Stimulated activated CD4-positive, alpha-beta T cell treated with anti-CD3 and anti-CD28 coated beads, Interleukin-15, amount 100 ng/mL, for 48 hours (primary cell): ENCODE measurements around the gene HAUS7.

ENCODE experiments used
- DNase-seq, 2 donors: peaks; one replicate each; pipeline ENCODE4 v3.0.0-alpha.2; 2020; ENCODE audit warnings: low read depth in 2 of 2

Gene HAUS7

GRCh38 chrX:153456161-153456560 is 14.2 kb downstream of the HAUS7 start:
- no peak for DNase-seq

GRCh38 chrX:153455571-153455970 is 14.8 kb downstream of the HAUS7 start:
- no peak for DNase-seq

GRCh38 chrX:153454901-153455550 is 15.3 kb downstream of the HAUS7 start:
- DNase-seq: no peak

GRCh38 chrX:153450949-153451277 is 19.5 kb downstream of the HAUS7 start:
- no peak for DNase-seq

GRCh38 chrX:153450114-153450948 is 20.0 kb downstream of the HAUS7 start:
- no peak for DNase-seq

- DNase-seq: no peak
Measured at GRCh38 chrX:153449368-153450113, 20.8 kb downstream of the HAUS7 start.

GRCh38 chrX:153448556-153449367 is 21.6 kb downstream of the HAUS7 start:
- no peak for DNase-seq

- no peak for DNase-seq
Measured at GRCh38 chrX:153447581-153447960, 22.8 kb downstream of the HAUS7 start.

GRCh38 chrX:153446950-153447580 is 23.3 kb downstream of the HAUS7 start:
- no peak for DNase-seq

GRCh38 chrX:153446636-153446936 is 23.8 kb downstream of the HAUS7 start:
- DNase-seq: no peak

GRCh38 chrX:153445856-153446635 is 24.3 kb downstream of the HAUS7 start, which contains the start of gene TREX2:
TSS of gene TREX2 (minus strand) at chrX:153446056. CDS start at chrX:153445430, 626 bp downstream.
- no peak for DNase-seq

- no peak for DNase-seq
Measured at GRCh38 chrX:153445106-153445855, 25.1 kb downstream of the HAUS7 start.

GRCh38 chrX:153444333-153445011 is 25.9 kb downstream of the HAUS7 start:
- DNase-seq: no peak

GRCh38 chrX:153443476-153444332 is 26.7 kb downstream of the HAUS7 start:
- no peak for DNase-seq

- no peak for DNase-seq
Measured at GRCh38 chrX:153442463-153442862, 27.9 kb downstream of the HAUS7 start.

- no peak for DNase-seq
Measured at GRCh38 chrX:153441981-153442380, 28.4 kb downstream of the HAUS7 start.

- DNase-seq: no peak
Measured at GRCh38 chrX:153441296-153441695, 29.1 kb downstream of the HAUS7 start.

- DNase-seq: no peak
Measured at GRCh38 chrX:153440556-153441135, 29.7 kb downstream of the HAUS7 start.
